ENCODE data around the gene CBR1.

DNA sequence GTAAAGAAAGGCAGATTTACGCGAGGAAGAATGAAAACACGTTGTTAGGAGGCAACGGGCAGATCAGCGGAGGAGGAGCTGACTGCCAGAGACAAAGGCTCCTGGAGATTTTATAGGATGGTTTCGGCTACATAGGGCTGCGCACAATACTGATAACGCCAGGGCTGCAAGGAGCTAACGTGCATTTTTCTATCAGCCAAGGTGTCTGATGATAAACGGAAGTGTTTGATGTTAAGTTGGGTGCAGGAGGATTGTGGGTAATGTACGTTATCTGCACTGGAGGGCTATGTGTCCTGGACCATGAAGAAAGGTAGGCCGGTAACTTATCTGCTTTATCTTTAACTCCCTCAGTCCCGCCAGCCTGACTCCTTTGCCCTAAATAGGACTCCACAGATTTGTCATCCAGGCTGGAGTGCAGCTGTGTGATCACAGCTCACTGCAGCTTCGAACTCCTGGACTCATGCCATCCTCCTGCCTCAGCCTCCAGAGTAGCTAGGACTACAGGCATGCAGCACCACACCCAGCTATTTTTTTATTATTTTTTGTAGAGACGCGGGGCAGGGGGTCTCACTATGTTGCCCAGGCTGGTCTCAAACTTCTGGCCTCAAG is 39.1 kb upstream of the CBR1 start:
- TF ChIP-seq, protein P1, sequence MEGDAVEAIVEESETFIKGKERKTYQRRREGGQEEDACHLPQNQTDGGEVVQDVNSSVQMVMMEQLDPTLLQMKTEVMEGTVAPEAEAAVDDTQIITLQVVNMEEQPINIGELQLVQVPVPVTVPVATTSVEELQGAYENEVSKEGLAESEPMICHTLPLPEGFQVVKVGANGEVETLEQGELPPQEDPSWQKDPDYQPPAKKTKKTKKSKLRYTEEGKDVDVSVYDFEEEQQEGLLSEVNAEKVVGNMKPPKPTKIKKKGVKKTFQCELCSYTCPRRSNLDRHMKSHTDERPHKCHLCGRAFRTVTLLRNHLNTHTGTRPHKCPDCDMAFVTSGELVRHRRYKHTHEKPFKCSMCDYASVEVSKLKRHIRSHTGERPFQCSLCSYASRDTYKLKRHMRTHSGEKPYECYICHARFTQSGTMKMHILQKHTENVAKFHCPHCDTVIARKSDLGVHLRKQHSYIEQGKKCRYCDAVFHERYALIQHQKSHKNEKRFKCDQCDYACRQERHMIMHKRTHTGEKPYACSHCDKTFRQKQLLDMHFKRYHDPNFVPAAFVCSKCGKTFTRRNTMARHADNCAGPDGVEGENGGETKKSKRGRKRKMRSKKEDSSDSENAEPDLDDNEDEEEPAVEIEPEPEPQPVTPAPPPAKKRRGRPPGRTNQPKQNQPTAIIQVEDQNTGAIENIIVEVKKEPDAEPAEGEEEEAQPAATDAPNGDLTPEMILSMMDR (IDR thresholded peaks at IDR 0.05): no peak
- no peak for TF ChIP-seq EZH2 (IDR thresholded peaks at IDR 0.05; ENCODE audit: borderline replicate concordance, insufficient read depth, low read depth, low read length, poor library complexity, severe bottlenecking)

Measured in B cell (primary cell).